Fibroblast of lung (primary cell): ENCODE measurements around the gene BOLA2B.

Experiments used
- CTCF ChIP-seq, 2 donors: IDR thresholded peaks in 1 of 2; conservative IDR thresholded peaks in 1 of 2; 1 replicate in 1 of 2; 2 replicates in 1 of 2; pipeline ENCODE4 v1.5.1; 2011 to 2012; ENCODE audit warnings: low read length in 2 of 2, control low read depth in 1 of 2, inconsistent platforms in 1 of 2, low read depth in 1 of 2, mild to moderate bottlenecking in 1 of 2
- EZH2 ChIP-seq: IDR thresholded peaks from 2 replicates; pipeline ENCODE4 v1.5.1; 2012; ENCODE audit warnings: low read length, control low read depth, mild to moderate bottlenecking; ENCODE audit errors: missing control alignments

GRCh38 chr16:30152517-30152916 is 40.9 kb downstream of the BOLA2B start:
- TF ChIP-seq CTCF (conservative IDR thresholded peaks at IDR 0.05 in 1 of 2, IDR thresholded peaks at IDR 0.05 in 1 of 2; ENCODE audit: low read depth in 1 of 2, low read length in 2 of 2) (no peak), EZH2 (no peak)
